Adipocyte (in vitro differentiated cells): ENCODE measurements around the gene IWS1.
A peak's percentile ranks its signal among the peaks of the same experiment; 100 is the strongest.
"Not testable (repeated sequence)": the region's sequence is repeated elsewhere in the genome, so short reads cannot be mapped to it uniquely, and the experiment has no call there.

Experiments
- DNase-seq: peaks from one replicate; pipeline ENCODE4 v3.0.0-alpha.2; 2015; ENCODE audit warnings: low read depth
- H3K27me3 ChIP-seq: replicated peaks from 2 replicates; pipeline ENCODE4 v1.7.0; 2013; ENCODE audit warnings: mild to moderate bottlenecking, low read length, moderate library complexity; ENCODE audit not compliant: control insufficient read depth, insufficient read depth
- H3K36me3 ChIP-seq: 2 replicates; pipeline ENCODE4 v1.7.0; 2013; ENCODE audit warnings: low read length, mild to moderate bottlenecking, moderate library complexity; ENCODE audit not compliant: control insufficient read depth, insufficient read depth, severe bottlenecking
- H3K4me1 ChIP-seq: 2 replicates; pipeline ENCODE4 v1.7.0; 2013; ENCODE audit warnings: mild to moderate bottlenecking, low read length, moderate library complexity; ENCODE audit not compliant: control insufficient read depth, insufficient read depth
- H3K4me3 ChIP-seq: 2 replicates; pipeline ENCODE4 v1.7.0; 2013; ENCODE audit warnings: mild to moderate bottlenecking, low read length, moderate library complexity
- H3K9ac ChIP-seq: 2 replicates; pipeline ENCODE4 v1.7.0; 2013; ENCODE audit warnings: mild to moderate bottlenecking, low read length, moderate library complexity
- H3K9me3 ChIP-seq: 2 replicates; pipeline ENCODE4 v1.7.0; 2013; ENCODE audit warnings: mild to moderate bottlenecking, low read length, moderate library complexity; ENCODE audit not compliant: control insufficient read depth

Gene IWS1

DNA sequence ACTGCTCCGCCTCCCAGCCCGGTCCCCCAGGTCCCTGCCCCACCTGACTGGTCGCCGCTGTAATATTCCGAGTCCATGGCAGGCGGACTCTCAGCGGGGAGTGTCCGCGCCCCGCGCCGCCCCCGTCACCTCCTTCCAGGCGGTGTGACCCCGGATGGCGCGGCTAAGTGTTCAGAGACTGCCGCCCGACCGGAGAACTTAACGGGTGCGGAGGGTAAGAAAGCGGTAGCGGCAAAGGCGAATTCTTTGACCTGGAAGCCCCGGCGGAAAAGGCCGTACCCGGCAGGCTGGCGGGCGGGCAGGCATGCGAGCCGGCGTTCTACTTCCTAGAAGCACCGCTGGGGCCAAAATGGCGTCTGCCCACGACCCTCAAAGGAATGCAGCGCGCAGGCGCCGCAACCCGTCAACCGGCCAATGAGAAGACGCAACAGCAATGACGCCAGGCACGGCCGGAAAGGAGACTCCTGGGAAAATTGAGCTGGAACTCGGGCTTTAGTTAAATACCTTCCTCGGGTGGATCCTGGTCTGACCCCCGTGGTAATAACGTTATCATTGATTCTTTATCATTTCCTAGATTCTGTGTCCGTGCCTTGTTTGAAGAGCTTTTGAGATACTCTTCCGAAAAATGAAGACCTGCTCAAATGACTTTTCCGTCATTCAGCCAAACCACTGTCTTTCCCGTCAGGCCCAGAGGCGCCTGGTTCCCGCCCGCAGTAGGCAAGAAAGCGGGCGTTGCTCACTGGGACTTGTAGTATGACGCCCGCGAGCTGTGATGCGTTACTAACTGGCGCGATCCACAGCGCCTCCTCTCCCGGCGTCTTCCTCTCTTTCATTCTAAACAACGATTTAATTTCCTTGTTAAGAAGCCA is at the start of gene IWS1:
Gene IWS1, minus strand, starts transcription at position 358 of the 869 bp plus-strand sequence. Its CDS starts 281 bp downstream, at position 77.
- H3K36me3 ChIP-seq, result peaks cover 24% of the 10 kb centered on the region
- no peaks in the 10 kb centered on the region for H3K27me3 ChIP-seq
- H3K4me3 ChIP-seq, result peak within 1 kb of the TSS; percentile 89
- no peaks in the 10 kb centered on the region for H3K9me3 ChIP-seq
- DNase-seq, result peak; percentile 99
- peak within 1 kb of the TSS; percentile 97 for H3K9ac ChIP-seq
- H3K4me1 ChIP-seq, result peaks cover 17% of the 10 kb centered on the region

DNA sequence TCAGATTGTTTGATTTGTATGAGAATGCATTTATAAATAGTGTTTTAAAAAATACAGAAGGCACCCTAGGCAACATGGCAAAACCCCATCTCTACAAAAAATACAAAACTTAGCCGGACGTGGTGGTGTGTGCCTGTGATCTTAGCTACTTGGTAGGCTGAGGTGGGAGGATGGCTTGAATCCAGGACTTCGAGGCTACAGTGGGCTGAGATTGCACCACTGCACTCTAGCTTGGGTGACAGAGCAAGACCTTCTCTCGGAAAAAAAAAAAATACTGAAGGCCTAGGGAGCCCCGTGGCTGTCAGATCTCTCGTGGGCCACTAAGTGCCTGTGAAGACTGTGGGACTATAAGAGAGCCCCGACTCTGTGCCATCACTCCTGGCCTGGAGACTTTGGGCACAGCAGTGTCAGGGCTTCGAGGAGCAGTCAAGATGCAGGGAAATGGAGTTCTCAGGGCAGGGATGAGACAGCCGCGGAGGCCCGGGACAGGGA is 49.7 kb upstream of the IWS1 start:
- Histone ChIP-seq H3K9me3 (no peaks in the 10 kb centered on the region), H3K36me3 (no peaks in the 10 kb centered on the region), H3K9ac (peak overlapping the region; percentile 75), H3K27me3 (no peaks in the 10 kb centered on the region), H3K4me1 (peaks cover 22% of the 10 kb centered on the region), H3K4me3 (peak overlapping the region; percentile 36)
- no peak for DNase-seq

DNA sequence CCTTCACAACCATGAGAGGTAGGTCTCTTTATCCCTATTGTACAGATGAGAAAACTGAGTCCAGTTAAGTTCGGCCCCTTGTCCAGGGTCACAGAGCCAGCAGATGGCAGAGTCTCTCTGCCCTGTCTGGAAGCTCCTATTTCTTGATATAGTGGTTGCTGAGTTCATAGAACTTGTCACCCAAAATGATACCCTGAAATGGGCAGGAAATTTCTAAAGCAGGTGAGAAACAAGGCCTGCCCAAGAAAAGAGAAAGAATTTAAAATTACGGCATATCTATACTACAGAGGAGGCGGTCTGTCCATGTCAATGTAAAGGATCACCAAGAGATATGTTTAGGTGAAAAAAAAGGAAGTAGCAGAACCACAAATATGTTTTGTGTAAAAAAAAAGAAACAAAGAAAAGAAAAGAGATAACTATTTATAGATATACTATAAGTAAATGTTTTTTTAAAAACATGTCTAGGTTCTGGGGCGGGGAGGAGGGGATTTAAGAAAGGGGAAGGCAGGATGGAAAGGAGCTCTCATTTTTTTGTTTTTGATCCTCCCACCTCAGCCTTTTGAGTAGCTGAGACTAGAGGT is 49.0 kb upstream of the IWS1 start:
- H3K27me3 ChIP-seq, result no peaks in the 10 kb centered on the region
- H3K9ac ChIP-seq, result no peak overlapping the region
- DNase-seq, result no peak
- no peaks in the 10 kb centered on the region for H3K9me3 ChIP-seq
- H3K36me3 ChIP-seq, result no peaks in the 10 kb centered on the region
- H3K4me3 ChIP-seq, result no peak overlapping the region
- peaks cover 29% of the 10 kb centered on the region for H3K4me1 ChIP-seq

DNA sequence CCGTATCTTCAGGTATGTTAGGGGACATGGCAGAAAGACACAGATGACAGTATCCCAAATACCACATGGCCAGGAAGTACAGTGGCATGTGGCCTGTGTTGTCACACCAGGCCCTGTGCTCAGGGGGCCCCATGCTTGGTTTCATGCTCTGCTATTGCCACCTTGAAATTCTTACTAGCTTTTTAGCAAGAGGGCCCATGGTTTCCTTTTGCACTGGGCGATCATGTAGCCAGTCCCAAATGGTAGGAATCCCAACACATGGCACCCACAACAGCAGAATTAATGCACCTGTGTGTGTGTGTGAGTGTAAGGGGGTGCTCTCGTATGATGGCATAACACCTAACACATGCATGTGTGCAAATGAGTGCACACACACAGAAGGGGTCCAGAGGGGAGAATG is 48.4 kb upstream of the IWS1 start:
- no peaks in the 10 kb centered on the region for H3K9me3 ChIP-seq
- H3K36me3 ChIP-seq, result no peaks in the 10 kb centered on the region
- H3K27me3 ChIP-seq, result no peaks in the 10 kb centered on the region
- no peak for DNase-seq
- H3K4me3 ChIP-seq, result no peak overlapping the region
- peaks cover 35% of the 10 kb centered on the region for H3K4me1 ChIP-seq
- no peak overlapping the region for H3K9ac ChIP-seq

DNA sequence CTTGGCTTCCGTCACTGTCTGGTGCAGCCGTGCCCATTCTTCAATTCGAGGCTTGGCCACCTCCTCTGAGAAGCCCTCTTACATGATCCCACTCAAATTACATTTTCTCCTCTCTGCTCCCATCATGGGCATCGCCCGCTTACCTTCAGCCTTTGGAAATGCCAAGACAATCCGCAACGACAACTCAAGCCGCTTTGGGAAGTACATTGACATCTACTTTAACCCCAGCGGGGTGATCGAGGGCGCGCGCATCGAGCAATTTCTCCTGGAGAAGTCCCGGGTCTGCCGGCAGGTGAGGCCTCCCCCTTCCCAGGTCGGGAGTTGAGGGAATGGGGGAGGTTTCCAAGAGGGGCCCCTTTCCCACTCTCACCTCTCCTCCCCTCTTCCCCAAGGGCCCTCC is 47.5 kb upstream of the IWS1 start:
- no peak for DNase-seq
- no peak overlapping the region for H3K4me3 ChIP-seq
- H3K9me3 ChIP-seq, result no peaks in the 10 kb centered on the region
- H3K27me3 ChIP-seq, result no peaks in the 10 kb centered on the region
- H3K9ac ChIP-seq, result no peak overlapping the region
- H3K36me3 ChIP-seq, result no peaks in the 10 kb centered on the region
- peaks cover 43% of the 10 kb centered on the region for H3K4me1 ChIP-seq

DNA sequence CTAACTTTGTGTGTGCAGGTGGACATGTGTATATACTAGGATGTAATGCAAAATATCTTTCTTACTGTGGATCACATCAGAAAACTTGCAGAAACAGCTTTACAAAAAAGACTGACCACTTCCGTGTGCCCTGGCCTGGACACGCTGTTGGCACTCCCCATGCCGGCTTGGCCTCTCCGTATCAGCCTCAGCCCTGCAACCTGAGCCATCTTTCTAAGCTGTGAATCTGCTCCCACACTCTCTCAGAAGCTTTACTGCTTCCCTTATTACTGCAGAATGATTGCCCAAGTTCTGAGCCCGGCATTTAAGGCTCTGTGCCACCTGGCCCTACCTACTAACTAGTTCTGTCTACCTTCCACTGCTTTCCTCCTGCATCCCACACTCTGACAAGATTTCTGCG is 47.0 kb upstream of the IWS1 start:
- no peaks in the 10 kb centered on the region for H3K9me3 ChIP-seq
- no peak overlapping the region for H3K9ac ChIP-seq
- H3K4me3 ChIP-seq, result no peak overlapping the region
- no peaks in the 10 kb centered on the region for H3K27me3 ChIP-seq
- H3K36me3 ChIP-seq, result no peaks in the 10 kb centered on the region
- H3K4me1 ChIP-seq, result peaks cover 47% of the 10 kb centered on the region
- no peak for DNase-seq

DNA sequence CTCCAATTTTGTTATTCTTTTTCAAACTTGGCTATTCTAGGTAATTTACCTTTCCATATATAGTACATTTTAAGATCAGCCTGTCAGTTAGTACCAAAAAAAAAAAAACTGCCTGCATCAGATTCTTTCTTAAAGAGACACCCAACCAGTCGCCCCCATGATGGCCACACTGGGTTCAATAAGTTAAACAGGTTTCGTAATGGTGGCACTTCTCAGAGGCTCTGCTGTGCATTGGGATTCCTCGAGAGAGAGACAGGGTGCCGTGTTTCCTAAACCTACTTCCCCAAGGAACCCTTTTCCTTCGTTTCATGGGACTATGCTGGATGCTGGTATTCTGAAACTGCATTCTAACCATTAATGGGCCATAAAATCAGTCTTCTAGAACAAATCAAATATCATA is 46.6 kb upstream of the IWS1 start:
- Histone ChIP-seq H3K4me1 (peaks cover 51% of the 10 kb centered on the region), H3K27me3 (no peaks in the 10 kb centered on the region), H3K36me3 (no peaks in the 10 kb centered on the region), H3K9me3 (no peaks in the 10 kb centered on the region), H3K4me3 (no peak overlapping the region), H3K9ac (no peak overlapping the region)
- no peak for DNase-seq

DNA sequence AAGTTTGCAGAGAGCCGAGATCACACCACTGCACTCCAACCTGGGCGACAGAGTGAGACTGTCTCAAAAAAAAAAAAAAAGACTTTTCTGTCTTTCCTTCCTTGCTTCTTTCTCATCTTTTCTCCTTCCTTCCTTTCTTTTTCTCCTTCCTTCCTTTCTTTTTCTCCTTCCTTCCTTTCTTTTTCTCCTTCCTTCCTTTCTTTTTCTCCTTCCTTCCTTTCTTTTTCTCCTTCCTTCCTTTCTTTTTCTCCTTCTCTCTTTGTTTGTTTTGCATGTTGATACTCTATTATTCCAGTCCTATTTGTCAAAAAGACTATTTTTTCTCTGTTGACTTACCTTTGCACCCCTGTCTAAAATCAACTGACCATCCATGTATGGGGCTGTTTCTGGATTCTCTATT is 46.1 kb upstream of the IWS1 start:
- not testable (repeated sequence) for H3K9ac ChIP-seq, H3K36me3 ChIP-seq, H3K4me3 ChIP-seq, H3K27me3 ChIP-seq, DNase-seq, H3K9me3 ChIP-seq
- H3K4me1 ChIP-seq, result peaks cover 51% of the 10 kb centered on the region

DNA sequence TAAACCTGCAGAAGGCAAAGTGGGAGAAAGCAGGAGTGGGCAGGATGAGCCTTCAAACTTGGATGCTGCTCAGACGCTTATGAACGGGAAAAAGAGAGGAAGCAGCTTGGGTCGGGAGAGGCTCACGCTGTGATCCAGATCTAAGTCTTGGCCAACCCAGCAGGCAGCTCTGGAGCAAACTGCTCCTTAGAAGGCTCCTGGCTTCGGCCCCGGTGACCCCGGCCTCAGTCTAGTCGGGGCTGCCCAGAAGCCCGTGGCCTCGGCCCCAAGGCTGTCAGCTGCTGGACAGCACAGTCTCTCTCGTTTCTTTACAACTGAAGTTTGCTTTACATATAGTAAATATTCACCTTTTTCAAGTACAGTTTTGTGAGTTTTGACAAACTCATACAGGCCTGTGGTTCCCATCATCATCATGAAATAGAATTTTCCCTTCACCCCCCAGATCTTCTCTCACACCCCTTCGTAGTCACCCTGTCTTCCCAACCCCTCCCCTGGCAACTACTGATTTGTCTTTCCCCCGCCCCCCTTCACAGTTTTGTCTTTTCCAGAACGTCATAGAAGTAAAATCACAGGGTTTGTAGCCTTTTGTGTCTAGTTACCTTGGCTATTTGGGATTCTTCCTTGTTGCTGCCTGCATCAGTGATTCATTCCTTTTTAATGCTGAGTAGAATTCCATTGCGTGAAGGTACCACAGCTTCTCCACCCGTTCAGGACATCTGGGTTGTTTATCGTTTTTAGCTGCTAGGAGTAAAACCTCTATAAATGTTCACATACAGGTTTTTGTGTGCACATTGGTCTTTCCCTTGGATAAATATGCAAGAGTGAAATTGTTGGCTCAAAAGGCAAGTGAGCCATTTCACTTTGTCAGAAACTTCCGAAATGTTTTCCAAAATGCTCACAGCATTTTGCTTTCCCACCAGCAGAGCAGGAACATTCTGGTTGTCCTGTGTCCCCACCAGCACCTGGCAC is 44.3 kb upstream of the IWS1 start:
- Histone ChIP-seq H3K9me3 (no peaks in the 10 kb centered on the region), H3K9ac (peak overlapping the region; percentile 40), H3K36me3 (no peaks in the 10 kb centered on the region), H3K27me3 (peaks cover 5% of the 10 kb centered on the region), H3K4me3 (no peak overlapping the region), H3K4me1 (peaks cover 35% of the 10 kb centered on the region)
- no peak for DNase-seq

DNA sequence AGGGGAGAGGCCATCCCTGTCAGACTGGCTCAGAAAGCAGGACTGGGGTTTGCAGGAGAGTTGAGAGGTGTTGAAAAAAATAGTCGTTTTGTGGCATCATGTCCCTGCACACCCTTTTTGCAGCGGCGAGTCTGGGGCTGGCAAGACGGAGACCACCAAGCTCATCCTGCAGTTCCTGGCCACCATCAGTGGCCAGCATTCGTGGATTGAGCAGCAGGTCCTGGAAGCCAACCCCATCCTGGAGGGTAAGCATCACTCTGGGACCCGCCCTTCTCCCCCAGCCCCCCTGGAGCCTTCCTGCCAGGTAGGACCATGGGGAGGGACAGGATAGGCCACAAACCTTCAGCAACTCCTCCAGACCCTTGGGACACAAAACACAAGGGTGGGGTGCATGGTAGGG is 43.4 kb upstream of the IWS1 start:
- Histone ChIP-seq H3K9me3 (no peaks in the 10 kb centered on the region), H3K36me3 (no peaks in the 10 kb centered on the region), H3K27me3 (peaks cover 5% of the 10 kb centered on the region), H3K9ac (peak overlapping the region; percentile 40), H3K4me3 (peak overlapping the region; percentile 37), H3K4me1 (peaks cover 34% of the 10 kb centered on the region)
- DNase-seq, result no peak

DNA sequence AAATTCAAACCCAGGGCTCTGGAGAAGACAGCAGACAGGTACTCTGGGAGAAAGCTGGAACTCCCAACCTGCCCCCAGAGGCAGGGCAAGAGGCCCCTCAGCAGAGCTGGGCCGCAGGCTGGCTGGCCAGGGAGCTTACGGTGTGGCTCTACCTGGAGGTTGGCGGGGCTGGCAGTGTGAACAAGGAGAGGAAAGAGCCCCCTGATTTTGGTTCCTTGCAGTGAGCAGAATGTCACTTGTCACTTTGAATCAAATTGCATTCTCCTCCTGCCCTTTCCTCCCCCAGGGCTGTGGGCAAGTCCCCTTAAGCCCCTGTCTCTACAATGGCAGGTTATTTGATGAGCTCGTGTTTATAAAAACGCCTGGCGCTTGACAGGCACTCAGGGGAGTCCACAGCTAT is 41.8 kb upstream of the IWS1 start:
- Histone ChIP-seq H3K9me3 (no peaks in the 10 kb centered on the region), H3K27me3 (peaks cover 5% of the 10 kb centered on the region), H3K36me3 (no peaks in the 10 kb centered on the region), H3K4me3 (no peak overlapping the region), H3K4me1 (peaks cover 41% of the 10 kb centered on the region), H3K9ac (peak overlapping the region; percentile 41)
- DNase-seq, result no peak
